Motor neuron (in vitro differentiated cells): ENCODE measurements around the gene ANKUB1. TPM values are rescaled to one million over a fixed set of nuclear protein-coding genes. Genes with fewer than 3 reads are reported as not detected.

Experiments used
- ATAC-seq, 8 experiments: fragments of 200-7000 bp; cut with Tn5 transposase; replicated peaks in 6 of 8; 2 replicates each; pipeline ENCODE4 v1.8.0; 2021; ENCODE audit warnings: mild to moderate bottlenecking in 8 of 8, moderate library complexity in 8 of 8
- H3K27ac ChIP-seq, 2 donors: fragments of 250-450 bp; sonication (Bioruptor Pico); 2 replicates each; pipeline ENCODE4 v1.9.0; 2021; ENCODE audit warnings: antibody characterized with exemption in 2 of 2, mild to moderate bottlenecking in 2 of 2, moderate library complexity in 1 of 2
- H3K4me1 ChIP-seq, 2 donors: fragments of 250-450 bp; sonication (Bioruptor Pico); replicated peaks in 1 of 2; 2 replicates each; pipeline ENCODE4 v1.6.1; 2021; ENCODE audit warnings: antibody characterized with exemption in 2 of 2, mild to moderate bottlenecking in 2 of 2, moderate library complexity in 1 of 2
- H3K4me3 ChIP-seq, 5 donors: fragments of 250-450 bp; sonication (Bioruptor Pico); 2 replicates each; pipeline ENCODE4 v1.9.0; 2021; ENCODE audit warnings: antibody characterized with exemption in 5 of 5, mild to moderate bottlenecking in 5 of 5, moderate library complexity in 4 of 5
- WGBS, 10 experiments: fragments of 450-650 bp; shearing (Covaris generic); methylation state at CpG; one replicate each; pipeline ENCODE4 v1.0.0; 2022; 5-methylcytosine and 5-hydroxymethylcytosine counted together
- in situ Hi-C, 9 experiments: fragments of 400-800 bp; cut with MboI; loops; one replicate each; pipeline ENCODE4 v1.15.0; 2021; ENCODE audit warnings: low sequenced_read_pairs in 9 of 9, low pct_unique_long_range_greater_than_20kb in 2 of 9; ENCODE audit not compliant: unreplicated experiment in 9 of 9
- total RNA-seq, 8 experiments: library from RNA; unstranded; fragments of 300-600 nt; gene quantifications; 2 replicates each; pipeline versions ENCODE4 v1.2.3 to v1.2.4, GENCODE V29; 2022

ANKUB1 gene
- total RNA-seq, 8 experiments from 2014 or later, result 0.36 to 3.1 (median 0.86) TPM; not detected in 2

GRCh38 chr3:149816986-149817385, 24.6 kb upstream of the ANKUB1 start:
- WGBS, 10 experiments, result 25 to 80% (median 50%) methylated on average over 1 to 2 of the region's 2 CpGs; no CpG with 5 or more reads in 2 of the 10 experiments
- in situ Hi-C loops, result no loop called here

GRCh38 chr3:149816311-149816710, 24.0 kb upstream of the ANKUB1 start:
- no peak overlapping the region for H3K27ac ChIP-seq
- WGBS, 10 experiments, result 25 to 100% (median 82%) methylated on average over 1 to 3 of the region's 3 CpGs
- in situ Hi-C loops, result no loop called here
- peaks cover 13 to 22% of the 10 kb centered on the region in 2 donors for H3K4me1 ChIP-seq
- no peak overlapping the region for H3K4me3 ChIP-seq
- no peak for ATAC-seq

More at GRCh38 chr3:149816986-149817385, 24.6 kb upstream of the ANKUB1 start:
- Histone ChIP-seq H3K4me3 (no peak overlapping the region), H3K4me1 (peaks cover 13 to 22% of the 10 kb centered on the region in 2 donors), H3K27ac (no peak overlapping the region)
- ATAC-seq, result no peak

DNA sequence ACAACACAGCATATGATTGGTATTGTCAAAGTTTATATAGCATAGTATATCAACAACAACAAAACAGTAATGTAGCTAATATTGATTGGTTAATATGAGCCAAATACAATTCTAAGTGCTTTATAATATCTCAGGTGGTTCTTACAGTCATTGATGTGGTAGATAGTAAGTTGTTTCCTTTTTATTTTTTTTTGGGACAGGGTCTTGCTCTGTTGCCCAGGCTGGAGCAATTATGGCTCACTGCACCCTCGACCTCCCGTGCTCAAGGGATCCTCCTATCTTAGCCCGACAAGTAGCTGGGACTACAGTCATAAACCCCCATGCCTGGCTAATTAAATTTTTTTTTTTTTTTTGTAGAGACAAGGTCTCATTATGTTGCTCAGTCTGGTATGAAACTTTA, 23.4 kb upstream of the ANKUB1 start:
- H3K4me3 ChIP-seq, result no peak overlapping the region
- H3K4me1 ChIP-seq, result peaks cover 13 to 22% of the 10 kb centered on the region in 2 donors
- H3K27ac ChIP-seq, result no peak overlapping the region
- in situ Hi-C loops, result no loop called here
- WGBS, 10 experiments, result 78 to 100% (median 100%) methylated on average over 1 to 3 of the region's 3 CpGs; no CpG with 5 or more reads in 2 of the 10 experiments
- ATAC-seq, result no peak

DNA sequence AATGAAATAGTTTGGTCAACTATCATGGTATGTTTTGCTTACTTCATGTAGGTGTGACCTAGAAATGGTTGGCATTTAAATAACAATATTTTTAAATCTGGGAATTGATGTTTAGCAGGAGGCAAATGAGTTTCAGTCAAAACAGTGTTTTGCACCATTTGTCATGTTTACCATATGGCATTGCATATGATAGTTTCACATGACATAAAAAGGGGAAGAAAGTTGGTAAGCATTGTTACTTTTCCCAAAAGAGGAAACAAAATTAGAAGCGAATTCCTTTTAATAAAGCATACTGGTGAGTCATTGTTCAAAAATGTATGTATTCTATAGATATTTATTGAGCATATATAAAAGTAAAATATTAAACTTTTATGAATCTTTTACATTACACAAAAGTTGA, 23.0 kb upstream of the ANKUB1 start:
- H3K4me3 ChIP-seq, result no peak overlapping the region
- H3K4me1 ChIP-seq, result peaks cover 13 to 22% of the 10 kb centered on the region in 2 donors
- no peak overlapping the region for H3K27ac ChIP-seq
- in situ Hi-C loops, result no loop called here
- no peak for ATAC-seq
- WGBS, 10 experiments, result 70 to 100% (median 92%) methylated on average over 1 of the region's 1 CpG; no CpG with 5 or more reads in 2 of the 10 experiments

DNA sequence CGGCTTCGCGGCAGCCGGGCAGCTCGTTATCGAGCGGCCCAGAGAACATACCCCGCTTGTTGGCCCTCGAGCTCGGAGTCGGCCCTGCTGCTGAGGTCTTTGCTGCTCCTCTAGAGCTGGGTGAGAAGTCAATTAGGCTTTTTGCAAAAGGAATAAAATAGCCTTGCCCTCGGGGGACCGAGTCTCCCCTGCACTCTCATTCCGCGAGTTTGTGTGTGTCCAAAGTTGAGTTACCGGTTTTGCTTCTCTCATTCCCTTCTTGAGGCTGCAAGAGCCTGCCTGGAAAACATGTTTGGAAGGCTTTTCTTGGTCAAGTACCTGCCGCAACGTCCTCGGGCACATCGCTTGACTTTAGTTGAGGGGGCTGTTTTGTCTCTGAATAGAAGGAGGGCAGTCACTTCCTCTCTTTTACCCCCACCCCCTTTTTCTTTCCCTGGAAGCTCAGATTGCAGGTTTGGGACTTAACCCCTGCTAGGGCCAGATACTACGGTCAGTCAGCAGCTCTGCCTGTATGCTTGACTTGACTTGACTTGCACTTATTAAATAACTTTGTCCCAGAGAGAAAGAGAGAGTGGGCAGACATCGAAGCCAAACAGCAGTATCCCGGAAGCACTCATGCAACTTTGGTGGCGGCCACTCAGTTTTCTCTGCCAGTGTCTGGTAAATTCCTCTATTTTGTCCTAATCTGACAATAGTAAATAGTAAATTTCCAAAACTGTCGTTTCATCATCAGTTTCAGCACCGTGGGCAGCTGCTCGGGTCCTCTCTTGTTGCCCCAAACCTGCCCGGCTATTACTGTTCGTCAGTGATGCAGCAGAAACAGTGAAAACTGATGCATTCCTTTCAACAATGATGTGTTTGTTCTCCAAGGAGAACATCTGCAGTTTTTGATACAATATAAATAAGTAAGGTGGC, 21.3 kb upstream of the ANKUB1 start:
- 0 to 3% (median 0%) methylated on average over 2 to 26 of the region's 29 CpGs for WGBS, 10 experiments
- in situ Hi-C loops, result no loop called here
- ATAC-seq, result peak in 6 of 8 experiments; percentile 1 to 48 (median 10)
- Histone ChIP-seq H3K4me3 (peak overlapping the region; percentile 61 to 86 (median 75)), H3K27ac (peak overlapping the region; percentile 86 to 95), H3K4me1 (peaks cover 13 to 22% of the 10 kb centered on the region in 2 donors)

GRCh38 chr3:149812606-149813366, 20.4 kb upstream of the ANKUB1 start, which contains the start of gene RNF13:
TSS of gene RNF13 (plus strand) at chr3:149813215. CDS start at chr3:149846027, 32,812 bp downstream.
- Histone ChIP-seq H3K4me3 (peak within 1 kb of the TSS; percentile 61 to 86 (median 75)), H3K4me1 (peaks cover 13 to 22% of the 10 kb centered on the region in 2 donors), H3K27ac (peak within 1 kb of the TSS; percentile 86 to 95)
- in situ Hi-C loops, result no loop called here
- 0 to 9% (median 2%) methylated on average over 3 to 24 of the region's 56 CpGs; no CpG with 5 or more reads in 5 of the 10 experiments for WGBS, 10 experiments
- peak; percentile 86 to 99 (median 98) for ATAC-seq

GRCh38 chr3:149812165-149812605, 19.8 kb upstream of the ANKUB1 start:
- ATAC-seq, result no peak
- in situ Hi-C loops, result no loop called here
- peak overlapping the region; percentile 61 to 86 (median 75) for H3K4me3 ChIP-seq
- peaks cover 13 to 22% of the 10 kb centered on the region in 2 donors for H3K4me1 ChIP-seq
- WGBS, 10 experiments, result 12 to 100% (median 60%) methylated on average over 1 to 13 of the region's 13 CpGs; no CpG with 5 or more reads in 3 of the 10 experiments
- H3K27ac ChIP-seq, result peak overlapping the region; percentile 86 to 95

GRCh38 chr3:149810846-149811245, 18.5 kb upstream of the ANKUB1 start:
- in situ Hi-C loops, result no loop called here
- Histone ChIP-seq H3K4me1 (peaks cover 13 to 17% of the 10 kb centered on the region in 2 donors), H3K27ac (no peak overlapping the region), H3K4me3 (no peak overlapping the region)
- no peak for ATAC-seq
- WGBS, 10 experiments, result 43 to 100% (median 86%) methylated on average over 1 to 2 of the region's 2 CpGs; no CpG with 5 or more reads in 2 of the 10 experiments

DNA sequence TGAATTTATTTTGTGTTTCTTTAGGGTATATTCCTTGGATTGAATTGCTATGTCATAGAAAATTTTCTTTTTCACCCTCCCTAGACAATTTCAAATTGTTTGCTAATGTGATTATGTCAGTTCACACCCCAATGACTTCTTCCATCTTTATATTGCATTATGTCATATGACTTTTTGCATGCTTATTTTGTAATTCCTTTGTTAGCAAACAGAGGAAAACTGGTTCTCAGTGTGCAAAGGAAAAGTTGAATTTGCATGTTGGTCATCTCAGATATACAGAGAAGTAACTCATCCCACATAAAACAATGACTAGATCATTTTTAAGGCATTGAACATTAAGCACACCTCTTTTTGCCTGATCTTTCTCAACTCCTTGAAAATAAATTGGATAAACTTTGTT, 17.3 kb upstream of the ANKUB1 start:
- H3K4me3 ChIP-seq, result no peak overlapping the region
- H3K27ac ChIP-seq, result no peak overlapping the region
- in situ Hi-C loops, result no loop called here
- ATAC-seq, result no peak
- peaks cover 7 to 9% of the 10 kb centered on the region in 2 donors for H3K4me1 ChIP-seq

- WGBS, 10 experiments, result 0 to 75% (median 25%) methylated on average over 1 to 4 of the region's 4 CpGs; no CpG with 5 or more reads in 1 of the 10 experiments
- ATAC-seq, result peak in 3 of 8 experiments; percentile 2 to 16 (median 2)
- Histone ChIP-seq H3K4me1 (peaks cover 4 to 6% of the 10 kb centered on the region in 2 donors), H3K4me3 (no peak overlapping the region), H3K27ac (no peak overlapping the region)
- in situ Hi-C loops, result no loop called here
These were observed 16.0 kb upstream of the ANKUB1 start for GRCh38 chr3:149808209-149808829.

DNA sequence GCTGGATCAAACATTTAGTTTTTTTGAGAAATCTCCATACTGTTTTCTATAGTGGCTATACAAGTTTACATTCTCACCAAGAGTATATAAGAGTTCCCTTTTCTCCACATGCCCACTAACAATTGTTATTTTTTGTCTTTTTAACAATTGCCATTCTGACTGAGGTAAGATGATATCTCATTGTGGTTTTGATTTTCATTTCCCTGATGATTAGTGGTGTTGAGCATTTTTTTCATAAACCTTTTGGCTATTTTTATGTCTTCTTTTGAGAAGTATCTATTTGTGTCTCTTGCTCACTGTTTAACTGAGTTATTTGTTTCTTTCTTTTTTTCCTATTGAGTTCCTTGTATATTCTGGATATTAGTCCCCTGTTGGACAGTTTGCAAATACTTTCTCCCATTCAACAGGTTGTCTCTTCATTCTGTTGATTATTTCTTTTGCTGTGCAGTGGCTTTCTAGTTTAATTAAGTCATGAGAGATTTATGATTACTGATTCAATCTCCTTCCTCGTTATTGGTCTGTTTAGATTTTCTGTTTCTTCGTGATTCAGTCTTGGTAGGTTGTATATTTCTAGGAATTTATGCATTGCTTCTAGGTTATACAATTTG, 13.9 kb upstream of the ANKUB1 start:
- WGBS, 10 experiments, result 28 to 96% (median 67%) methylated on average over 1 to 2 of the region's 2 CpGs
- H3K27ac ChIP-seq, result no peak overlapping the region
- no peak for ATAC-seq
- in situ Hi-C loops, result no loop called here
- H3K4me1 ChIP-seq, result no peaks in the 10 kb centered on the region
- H3K4me3 ChIP-seq, result no peak overlapping the region

DNA sequence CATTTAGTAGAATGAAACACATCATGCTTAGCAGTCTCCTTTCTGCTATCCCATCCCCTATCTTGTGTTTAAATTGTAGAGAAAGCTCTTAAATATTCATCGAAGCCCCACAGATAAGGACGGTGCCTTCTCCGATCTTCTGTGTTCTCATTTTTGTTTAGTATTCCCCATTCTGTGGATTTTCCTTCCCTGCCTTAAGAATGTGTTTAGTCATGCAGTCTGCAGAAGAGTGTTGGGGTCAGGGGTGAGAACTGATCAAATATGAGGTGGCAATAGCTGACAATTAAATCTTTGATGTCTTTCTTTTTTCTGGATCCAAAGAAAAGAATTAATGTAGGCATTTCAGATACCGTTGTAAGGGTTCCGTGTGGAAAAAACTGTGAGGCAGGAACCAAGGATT, 9.3 kb upstream of the ANKUB1 start:
- in situ Hi-C loops, result no loop called here
- ATAC-seq, result no peak
- H3K4me3 ChIP-seq, result no peak overlapping the region
- 20 to 80% (median 51%) methylated on average over 2 to 5 of the region's 5 CpGs; no CpG with 5 or more reads in 1 of the 10 experiments for WGBS, 10 experiments
- H3K27ac ChIP-seq, result no peak overlapping the region
- no peaks in the 10 kb centered on the region for H3K4me1 ChIP-seq
